ENCODE results near the gene ENDOV. TPM values are rescaled to one million over a fixed set of nuclear protein-coding genes. Genes with fewer than 3 reads are reported as not detected.
A peak's percentile ranks its signal among the peaks of the same experiment; 100 is the strongest.

Gene ENDOV
- total RNA-seq, 3 donors from 2014 or later: 24.1 to 29.7 (median 24.9) TPM

DNA sequence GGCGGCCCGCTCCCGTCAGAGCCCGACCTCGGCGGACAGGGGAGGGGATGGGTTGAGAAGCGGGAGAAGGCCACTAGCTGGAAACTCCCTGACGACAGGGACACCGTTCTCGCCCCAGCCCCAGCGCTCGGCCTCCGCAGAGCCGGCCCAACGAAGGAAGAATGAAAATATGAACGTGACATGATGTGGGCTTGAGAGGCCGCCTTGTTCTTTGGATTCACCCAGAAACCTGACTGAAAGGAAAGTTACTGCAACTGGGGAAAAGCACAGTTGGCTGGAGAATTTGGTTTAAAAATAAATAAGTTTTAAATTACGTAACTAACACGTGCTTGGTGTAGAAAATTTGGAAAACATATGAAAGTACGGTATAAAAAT is 40.4 kb downstream of the ENDOV start:
- intact Hi-C loops (cut with DNase I, micrococcal nuclease): no loop called here
- ATAC-seq (peak; percentile 62), DNase-seq (no peak)
- Histone ChIP-seq H3K9me3 (no peaks in the 10 kb centered on the region), H3K4me3 (peak overlapping the region; percentile 72), H3K36me3 (ENCODE audit: low read depth) (no peaks in the 10 kb centered on the region), H3K4me1 (ENCODE audit: low read depth) (peaks cover 6% of the 10 kb centered on the region)
- TF ChIP-seq, protein P1, sequence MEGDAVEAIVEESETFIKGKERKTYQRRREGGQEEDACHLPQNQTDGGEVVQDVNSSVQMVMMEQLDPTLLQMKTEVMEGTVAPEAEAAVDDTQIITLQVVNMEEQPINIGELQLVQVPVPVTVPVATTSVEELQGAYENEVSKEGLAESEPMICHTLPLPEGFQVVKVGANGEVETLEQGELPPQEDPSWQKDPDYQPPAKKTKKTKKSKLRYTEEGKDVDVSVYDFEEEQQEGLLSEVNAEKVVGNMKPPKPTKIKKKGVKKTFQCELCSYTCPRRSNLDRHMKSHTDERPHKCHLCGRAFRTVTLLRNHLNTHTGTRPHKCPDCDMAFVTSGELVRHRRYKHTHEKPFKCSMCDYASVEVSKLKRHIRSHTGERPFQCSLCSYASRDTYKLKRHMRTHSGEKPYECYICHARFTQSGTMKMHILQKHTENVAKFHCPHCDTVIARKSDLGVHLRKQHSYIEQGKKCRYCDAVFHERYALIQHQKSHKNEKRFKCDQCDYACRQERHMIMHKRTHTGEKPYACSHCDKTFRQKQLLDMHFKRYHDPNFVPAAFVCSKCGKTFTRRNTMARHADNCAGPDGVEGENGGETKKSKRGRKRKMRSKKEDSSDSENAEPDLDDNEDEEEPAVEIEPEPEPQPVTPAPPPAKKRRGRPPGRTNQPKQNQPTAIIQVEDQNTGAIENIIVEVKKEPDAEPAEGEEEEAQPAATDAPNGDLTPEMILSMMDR (IDR thresholded peaks at IDR 0.05): no peak

DNA sequence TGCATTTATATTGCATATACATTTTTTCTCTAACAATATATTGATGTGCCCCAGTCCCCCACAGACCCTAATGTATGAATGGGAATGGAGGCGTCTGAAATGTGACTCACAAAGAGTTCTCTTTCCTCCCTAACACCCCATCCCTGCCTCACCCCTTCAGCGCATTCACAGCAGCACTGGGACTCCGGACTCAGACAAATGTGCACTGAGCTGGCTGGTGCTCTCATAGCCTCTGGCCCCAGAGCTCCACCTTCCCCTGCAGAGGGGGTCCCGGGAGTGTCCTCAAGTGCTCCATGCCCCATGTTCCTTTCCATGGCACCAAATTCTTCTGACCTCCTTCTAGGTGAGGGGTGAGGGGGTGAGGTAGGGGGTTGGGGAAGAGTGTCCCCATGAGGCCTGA is 40.8 kb downstream of the ENDOV start:
- Histone ChIP-seq H3K9me3 (no peaks in the 10 kb centered on the region), H3K4me3 (no peak overlapping the region), H3K36me3 (ENCODE audit: low read depth) (no peaks in the 10 kb centered on the region), H3K4me1 (ENCODE audit: low read depth) (peaks cover 6% of the 10 kb centered on the region)
- DNase-seq: no peak
- intact Hi-C loops (cut with DNase I, micrococcal nuclease): no loop called here
- ATAC-seq: no peak
- TF ChIP-seq, protein P1 (IDR thresholded peaks at IDR 0.05): no peak

DNA sequence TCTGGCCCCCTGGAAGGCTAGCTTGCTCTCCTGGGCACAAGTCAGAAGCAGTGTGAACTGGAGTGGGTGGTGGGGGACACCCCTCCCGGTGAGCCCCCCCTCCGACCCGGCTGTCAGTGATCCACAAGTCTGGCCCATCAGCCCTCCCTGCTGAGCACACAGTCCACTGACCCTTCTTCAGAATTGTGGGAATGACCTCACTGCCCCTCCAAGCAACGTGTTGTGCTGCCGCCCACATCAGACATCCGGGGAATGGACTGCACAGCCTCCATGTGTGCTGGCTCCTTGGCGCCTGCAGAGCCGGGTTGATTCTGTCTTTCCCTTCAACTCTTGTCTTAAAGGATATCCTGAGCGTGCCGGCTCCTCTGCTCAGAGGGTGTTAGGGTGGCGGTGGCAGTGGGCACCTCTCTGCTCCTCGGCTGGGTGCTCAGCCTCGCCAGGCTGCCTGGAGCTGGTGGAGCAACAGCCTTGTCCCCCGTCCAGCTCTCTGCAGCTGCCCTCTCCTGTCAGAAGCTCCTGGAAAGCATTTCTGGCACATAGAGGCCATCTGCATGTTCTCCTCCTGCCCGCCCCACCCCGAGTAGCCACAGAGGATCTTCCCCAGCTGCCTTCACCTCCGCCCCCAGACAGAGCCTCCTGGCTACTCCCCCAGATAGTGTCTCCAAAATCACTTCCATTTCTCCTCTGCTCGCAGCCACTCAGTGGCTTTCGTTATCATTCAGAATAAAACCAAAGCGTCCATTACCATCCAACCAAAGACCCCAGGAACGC is 41.7 kb downstream of the ENDOV start:
- Histone ChIP-seq H3K9me3 (no peaks in the 10 kb centered on the region), H3K4me3 (no peak overlapping the region), H3K4me1 (ENCODE audit: low read depth) (peaks cover 6% of the 10 kb centered on the region), H3K36me3 (ENCODE audit: low read depth) (no peaks in the 10 kb centered on the region)
- intact Hi-C loops (cut with DNase I, micrococcal nuclease): no loop called here
- ATAC-seq (no peak), DNase-seq (no peak)
- TF ChIP-seq, protein P1 (IDR thresholded peaks at IDR 0.05): no peak

DNA sequence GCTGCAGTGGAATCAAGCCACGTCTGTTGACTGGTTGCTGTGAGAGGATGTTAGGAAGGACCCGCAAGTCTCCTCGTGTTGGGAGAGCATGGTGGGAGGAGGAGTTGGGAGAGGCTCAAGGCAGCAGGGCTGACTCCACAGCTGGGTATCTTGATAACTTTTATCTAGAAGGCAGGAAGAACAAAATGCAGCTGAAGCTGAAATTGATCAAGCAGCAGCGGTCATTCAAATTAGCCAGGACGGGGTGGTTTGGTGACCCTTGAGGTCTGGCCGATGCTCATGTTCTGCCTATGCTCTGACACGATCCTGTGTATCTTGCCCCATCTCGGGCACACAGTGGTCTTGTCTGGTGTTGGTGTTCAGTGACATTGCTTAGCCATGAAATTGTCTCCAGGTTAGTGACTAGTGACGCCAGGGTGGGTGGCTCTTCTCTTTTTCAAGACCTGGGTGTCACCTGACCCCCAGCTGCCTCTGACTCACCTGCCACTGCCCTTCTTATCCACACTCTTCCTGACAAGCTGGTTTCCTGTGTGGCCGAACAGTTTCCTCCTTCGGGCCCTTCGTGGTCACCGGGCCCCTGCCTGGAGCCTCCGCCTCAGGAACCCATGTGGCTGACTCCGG is 42.4 kb downstream of the ENDOV start:
- intact Hi-C loops (cut with DNase I, micrococcal nuclease): no loop called here
- TF ChIP-seq, protein P1 (IDR thresholded peaks at IDR 0.05): no peak
- H3K36me3 ChIP-seq (ENCODE audit: low read depth): no peaks in the 10 kb centered on the region
- H3K4me1 ChIP-seq (ENCODE audit: low read depth): peaks cover 6% of the 10 kb centered on the region
- DNase-seq (no peak), ATAC-seq (no peak)
- H3K9me3 ChIP-seq: no peaks in the 10 kb centered on the region
- H3K4me3 ChIP-seq: no peak overlapping the region

DNA sequence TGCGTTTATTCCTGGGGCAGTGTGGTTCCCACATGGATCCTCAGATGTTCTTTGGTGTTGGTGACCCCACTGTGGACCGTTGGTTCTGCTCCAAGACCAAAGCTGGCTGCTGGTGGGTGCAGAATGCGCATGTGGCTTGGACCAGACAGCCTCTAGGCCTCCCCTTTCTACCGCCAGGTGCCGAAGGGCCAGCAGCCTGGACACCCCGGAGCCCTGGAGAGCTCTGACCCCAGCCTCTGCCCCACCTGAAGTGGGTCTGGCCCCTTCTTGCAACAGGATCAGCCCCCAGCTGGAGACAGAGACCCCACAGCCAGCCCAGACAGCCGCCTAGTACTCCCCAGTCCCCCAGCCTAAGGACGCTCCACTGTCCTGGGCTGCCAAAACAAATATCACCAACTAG is 43.0 kb downstream of the ENDOV start:
- Histone ChIP-seq H3K4me3 (no peak overlapping the region), H3K9me3 (no peaks in the 10 kb centered on the region), H3K4me1 (ENCODE audit: low read depth) (peaks cover 6% of the 10 kb centered on the region), H3K36me3 (ENCODE audit: low read depth) (no peaks in the 10 kb centered on the region)
- no peak for ATAC-seq
- TF ChIP-seq, protein P1 (IDR thresholded peaks at IDR 0.05): no peak
- intact Hi-C loops (cut with DNase I, micrococcal nuclease): no loop called here
- DNase-seq: no peak
